Skeletal muscle cell (primary cell): ENCODE results near the gene UBAC2.

Experiments
- DNase-seq: peaks from one replicate; pipeline ENCODE4 v3.0.0-alpha.2; 2010; ENCODE audit warnings: low read depth
- H3K4me3 ChIP-seq: 2 replicates; pipeline ENCODE4 v1.5.1; 2011; ENCODE audit warnings: low read depth, mild to moderate bottlenecking, control low read depth, low read length, moderate library complexity

Gene UBAC2

GRCh38 chr13:99301913-99302636, 101.4 kb downstream of the UBAC2 start:
- no peak for DNase-seq
- no peak overlapping the region for H3K4me3 ChIP-seq

- no peak overlapping the region for H3K4me3 ChIP-seq
- no peak for DNase-seq
These were observed 102.2 kb downstream of the UBAC2 start for GRCh38 chr13:99302637-99303505.

- no peak overlapping the region for H3K4me3 ChIP-seq
- DNase-seq = no peak
These were observed 103.3 kb downstream of the UBAC2 start for GRCh38 chr13:99303863-99304521.

GRCh38 chr13:99304541-99304940, 103.9 kb downstream of the UBAC2 start:
- H3K4me3 ChIP-seq = no peak overlapping the region
- DNase-seq = no peak

GRCh38 chr13:99305158-99305557, 104.5 kb downstream of the UBAC2 start:
- no peak overlapping the region for H3K4me3 ChIP-seq
- no peak for DNase-seq

- H3K4me3 ChIP-seq = no peak overlapping the region
- no peak for DNase-seq
These were observed 104.9 kb downstream of the UBAC2 start for GRCh38 chr13:99305566-99305965.

GRCh38 chr13:99307247-99307646, 106.6 kb downstream of the UBAC2 start, which contains the start of gene GPR183:
Gene GPR183 (minus strand): TSS chr13:99307399. CDS start chr13:99296145, 11,254 bp downstream.
- DNase-seq = no peak
- H3K4me3 ChIP-seq = no peak within 1 kb of the TSS

GRCh38 chr13:99307648-99308339, 107.1 kb downstream of the UBAC2 start:
- H3K4me3 ChIP-seq = no peak overlapping the region
- no peak for DNase-seq

- no peak for DNase-seq
- no peak overlapping the region for H3K4me3 ChIP-seq
These were observed 107.9 kb downstream of the UBAC2 start for GRCh38 chr13:99308471-99309087.

GRCh38 chr13:99310382-99311031, 109.9 kb downstream of the UBAC2 start:
- H3K4me3 ChIP-seq = no peak overlapping the region
- DNase-seq = peak; percentile 47

GRCh38 chr13:99311137-99311536, 110.5 kb downstream of the UBAC2 start:
- DNase-seq = no peak
- no peak overlapping the region for H3K4me3 ChIP-seq

- DNase-seq = no peak
- no peak overlapping the region for H3K4me3 ChIP-seq
These were observed 111.3 kb downstream of the UBAC2 start for GRCh38 chr13:99311748-99312492.

GRCh38 chr13:99312493-99312883, 111.8 kb downstream of the UBAC2 start:
- DNase-seq = peak; percentile 91
- H3K4me3 ChIP-seq = no peak overlapping the region

- DNase-seq = no peak
- H3K4me3 ChIP-seq = no peak overlapping the region
These were observed 112.8 kb downstream of the UBAC2 start for GRCh38 chr13:99313501-99313900.

GRCh38 chr13:99313941-99314340, 113.3 kb downstream of the UBAC2 start:
- H3K4me3 ChIP-seq = no peak overlapping the region
- DNase-seq = no peak

- no peak for DNase-seq
- H3K4me3 ChIP-seq = no peak overlapping the region
These were observed 114.1 kb downstream of the UBAC2 start for GRCh38 chr13:99314640-99315176.

- no peak overlapping the region for H3K4me3 ChIP-seq
- no peak for DNase-seq
These were observed 114.5 kb downstream of the UBAC2 start for GRCh38 chr13:99315186-99315585.

- no peak overlapping the region for H3K4me3 ChIP-seq
These were observed 115.6 kb downstream of the UBAC2 start for GRCh38 chr13:99316224-99316623.

More at GRCh38 chr13:99316224-99316623, 115.6 kb downstream of the UBAC2 start:
- DNase-seq = no peak
